CD4-positive, alpha-beta T cell (primary cell): ENCODE measurements around the gene ONECUT2. TPM values are rescaled to one million over a fixed set of nuclear protein-coding genes. Genes with fewer than 3 reads are reported as not detected.

Experiments used
- ATAC-seq: fragments of 200-7000 bp; cut with Tn5 transposase; one replicate; pipeline ENCODE4 v1.10.0; 2022; ENCODE audit warnings: mild to moderate bottlenecking; ENCODE audit not compliant: poor library complexity
- CTCF ChIA-PET: fragments of 350-600 bp; sonication (Branson Sonifier 250); formaldehyde crosslinking; loops from one replicate; lab custom pipeline; 2021; ENCODE audit warnings: antibody characterized with exemption, inconsistent platforms; lab: Charles Lee
- POLR2A ChIA-PET: fragments of 350-600 bp; sonication (Branson Sonifier 250); formaldehyde crosslinking; loops from one replicate; lab custom pipeline; 2021; ENCODE audit warnings: antibody characterized with exemption, inconsistent platforms; lab: Charles Lee
- DNase-seq, 14 experiments: peaks; one replicate each; pipeline ENCODE4 v3.0.0-alpha.2; 2013 to 2020; ENCODE audit warnings: mixed read lengths in 2 of 14
- H3K27ac ChIP-seq, 2 donors: one replicate each; pipeline versions ENCODE4 v1.5.1 to v1.7.0; 2013; ENCODE audit warnings: low read length in 2 of 2, low read depth in 1 of 2, mild to moderate bottlenecking in 1 of 2
- H3K27me3 ChIP-seq, 2 experiments: 1 replicate in 1 of 2; 2 replicates in 1 of 2; pipeline versions ENCODE4 v1.6.1 to v1.7.0; 2013; ENCODE audit warnings: low read length in 2 of 2, control low read depth in 1 of 2, mild to moderate bottlenecking in 1 of 2, moderate library complexity in 1 of 2; ENCODE audit not compliant: insufficient read depth in 2 of 2, control insufficient read depth in 1 of 2
- H3K36me3 ChIP-seq: one replicate; pipeline ENCODE4 v1.6.1; 2013; ENCODE audit warnings: low read length, control low read depth; ENCODE audit not compliant: insufficient read depth
- H3K4me1 ChIP-seq: one replicate; pipeline ENCODE4 v1.6.1; 2013; ENCODE audit warnings: low read length, control low read depth; ENCODE audit not compliant: insufficient read depth
- H3K4me3 ChIP-seq: one replicate; pipeline ENCODE4 v1.5.1; 2013; ENCODE audit warnings: mild to moderate bottlenecking, low read length, moderate library complexity
- H3K9me3 ChIP-seq, 2 experiments: 1 replicate in 1 of 2; 2 replicates in 1 of 2; pipeline versions ENCODE4 v1.6.1 to v1.7.0; 2013; ENCODE audit warnings: low read length in 2 of 2, mild to moderate bottlenecking in 2 of 2, control low read depth in 1 of 2, moderate library complexity in 1 of 2; ENCODE audit not compliant: control insufficient read depth in 1 of 2, insufficient read depth in 1 of 2
- H3K27ac Mint-ChIP-seq: one replicate; pipeline ENCODE4 v1.8.0; 2020; ENCODE audit warnings: mixed read lengths
- H3K27me3 Mint-ChIP-seq: one replicate; pipeline ENCODE4 v1.8.0; 2021; ENCODE audit warnings: mixed read lengths
- H3K36me3 Mint-ChIP-seq: one replicate; pipeline ENCODE4 v1.8.0; 2021; ENCODE audit warnings: low read depth, mixed read lengths
- H3K4me1 Mint-ChIP-seq: one replicate; pipeline ENCODE4 v1.8.0; 2021; ENCODE audit warnings: low read depth, mixed read lengths
- H3K4me3 Mint-ChIP-seq: one replicate; pipeline ENCODE4 v1.8.0; 2020; ENCODE audit warnings: mild to moderate bottlenecking, mixed read lengths
- H3K9me3 Mint-ChIP-seq: one replicate; pipeline ENCODE4 v1.8.0; 2020; ENCODE audit warnings: mixed read lengths
- intact Hi-C, 2 experiments: fragments of 100-400 bp; cut with DNase I in 1 of 2; cut with micrococcal nuclease in 1 of 2; formaldehyde crosslinking; loops; one replicate each; pipeline versions ENCODE4 v1.15.1 to v1.9.0; 2023 to 2025; cut with DNase I, micrococcal nuclease
- total RNA-seq, 174 experiments: library from RNA in 2 of 174; stranded (reverse) in 2 of 174; gene quantifications; one replicate each; pipeline ENCODE4 v1.2.3 and lab custom pipeline; 2021 to 2026
- TF ChIP-seq, protein P1 (sequence below): fragments of 200-600 bp; IDR thresholded peaks from one replicate; pipeline ENCODE4 v1.8.0; 2022; ENCODE audit warnings: antibody characterized with exemption, mild to moderate bottlenecking

ONECUT2 gene
- total RNA-seq, 2 experiments from 2014 or later: not detected

DNA sequence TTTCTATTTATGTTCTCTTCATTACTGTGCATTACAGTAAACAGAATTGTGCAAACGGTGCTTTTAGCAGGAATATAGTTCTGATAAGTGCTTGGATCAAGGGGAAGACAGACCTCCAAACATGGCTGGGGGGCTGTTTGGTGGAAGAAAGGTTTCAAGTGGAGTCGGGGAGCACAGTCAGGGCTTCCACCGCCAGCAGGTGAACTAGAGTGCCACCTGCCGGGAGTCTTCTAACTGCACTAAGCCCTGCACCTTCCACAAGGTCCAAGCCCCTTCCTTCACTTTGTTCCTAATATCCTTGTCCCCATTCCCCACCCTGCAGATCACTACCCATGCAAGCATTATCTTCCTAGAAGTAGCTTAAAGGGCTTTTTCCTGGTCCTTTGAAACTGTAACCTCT is 11.1 kb downstream of the ONECUT2 start:
- intact Hi-C loops: loop anchor here in 1 of 2 experiments (5.0 kb wide), 1 partner anchor 699 kb away; no protein-coding TSS in a partner anchor
- ATAC-seq (no peak), DNase-seq (no peak)
- peaks cover 92% of the 10 kb centered on the region for H3K27me3 Mint-ChIP-seq
- ChIA-PET POLR2A (no interaction called here), CTCF (no interaction called here)
- Histone ChIP-seq H3K27me3 (peaks cover 31 to 52% of the 10 kb centered on the region in 2 experiments), H3K4me3 (no peak overlapping the region), H3K9me3 (peaks cover 0 to 14% of the 10 kb centered on the region in 2 experiments), H3K36me3 (no peaks in the 10 kb centered on the region), H3K27ac (no peak overlapping the region), H3K4me1 (no peaks in the 10 kb centered on the region)
- H3K4me3 Mint-ChIP-seq: no peak overlapping the region
- H3K9me3 Mint-ChIP-seq: no peaks in the 10 kb centered on the region
- H3K27ac Mint-ChIP-seq: no peak overlapping the region
- no peaks in the 10 kb centered on the region for H3K36me3 Mint-ChIP-seq
- H3K4me1 Mint-ChIP-seq: no peaks in the 10 kb centered on the region
- TF ChIP-seq, protein P1, sequence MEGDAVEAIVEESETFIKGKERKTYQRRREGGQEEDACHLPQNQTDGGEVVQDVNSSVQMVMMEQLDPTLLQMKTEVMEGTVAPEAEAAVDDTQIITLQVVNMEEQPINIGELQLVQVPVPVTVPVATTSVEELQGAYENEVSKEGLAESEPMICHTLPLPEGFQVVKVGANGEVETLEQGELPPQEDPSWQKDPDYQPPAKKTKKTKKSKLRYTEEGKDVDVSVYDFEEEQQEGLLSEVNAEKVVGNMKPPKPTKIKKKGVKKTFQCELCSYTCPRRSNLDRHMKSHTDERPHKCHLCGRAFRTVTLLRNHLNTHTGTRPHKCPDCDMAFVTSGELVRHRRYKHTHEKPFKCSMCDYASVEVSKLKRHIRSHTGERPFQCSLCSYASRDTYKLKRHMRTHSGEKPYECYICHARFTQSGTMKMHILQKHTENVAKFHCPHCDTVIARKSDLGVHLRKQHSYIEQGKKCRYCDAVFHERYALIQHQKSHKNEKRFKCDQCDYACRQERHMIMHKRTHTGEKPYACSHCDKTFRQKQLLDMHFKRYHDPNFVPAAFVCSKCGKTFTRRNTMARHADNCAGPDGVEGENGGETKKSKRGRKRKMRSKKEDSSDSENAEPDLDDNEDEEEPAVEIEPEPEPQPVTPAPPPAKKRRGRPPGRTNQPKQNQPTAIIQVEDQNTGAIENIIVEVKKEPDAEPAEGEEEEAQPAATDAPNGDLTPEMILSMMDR: no peak

DNA sequence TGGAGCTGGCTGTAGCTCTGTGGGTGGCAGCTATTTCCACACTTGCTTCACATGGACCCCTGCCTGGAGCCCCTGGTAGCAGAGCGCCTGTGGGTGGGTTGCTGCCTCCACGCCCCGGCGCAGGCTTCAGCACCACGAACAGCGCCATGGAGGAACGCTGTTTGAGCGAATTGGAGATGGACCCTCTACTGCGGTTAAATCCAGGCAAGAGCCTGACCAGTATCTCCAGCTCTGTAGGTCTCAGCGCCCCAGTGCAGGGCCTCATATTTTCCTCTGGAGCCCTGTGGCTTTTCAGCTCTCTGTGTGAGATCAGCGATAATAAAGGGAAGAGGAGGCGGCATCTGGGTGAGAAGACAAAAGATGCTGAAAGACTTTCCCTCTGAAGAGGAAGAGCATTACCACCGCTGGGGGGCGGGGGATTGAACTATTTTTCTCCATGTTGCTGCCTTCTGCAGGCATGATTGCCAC is 12.0 kb downstream of the ONECUT2 start:
- no peak overlapping the region for H3K4me3 Mint-ChIP-seq
- peaks cover 93% of the 10 kb centered on the region for H3K27me3 Mint-ChIP-seq
- no peaks in the 10 kb centered on the region for H3K9me3 Mint-ChIP-seq
- intact Hi-C loops: loop anchor here in 1 of 2 experiments (5.0 kb wide), 1 partner anchor 700 kb away; no protein-coding TSS in a partner anchor
- ChIA-PET POLR2A (no interaction called here), CTCF (no interaction called here)
- H3K27me3 ChIP-seq: peaks cover 25 to 45% of the 10 kb centered on the region in 2 experiments
- DNase-seq (no peak), ATAC-seq (no peak)
- peaks cover 0 to 8% of the 10 kb centered on the region in 2 experiments for H3K9me3 ChIP-seq
- H3K4me3 ChIP-seq: no peak overlapping the region
- no peak overlapping the region for H3K27ac ChIP-seq
- no peak overlapping the region for H3K27ac Mint-ChIP-seq
- no peaks in the 10 kb centered on the region for H3K4me1 ChIP-seq
- H3K4me1 Mint-ChIP-seq: no peaks in the 10 kb centered on the region
- H3K36me3 Mint-ChIP-seq: no peaks in the 10 kb centered on the region
- no peaks in the 10 kb centered on the region for H3K36me3 ChIP-seq
- TF ChIP-seq, protein P1: no peak

DNA sequence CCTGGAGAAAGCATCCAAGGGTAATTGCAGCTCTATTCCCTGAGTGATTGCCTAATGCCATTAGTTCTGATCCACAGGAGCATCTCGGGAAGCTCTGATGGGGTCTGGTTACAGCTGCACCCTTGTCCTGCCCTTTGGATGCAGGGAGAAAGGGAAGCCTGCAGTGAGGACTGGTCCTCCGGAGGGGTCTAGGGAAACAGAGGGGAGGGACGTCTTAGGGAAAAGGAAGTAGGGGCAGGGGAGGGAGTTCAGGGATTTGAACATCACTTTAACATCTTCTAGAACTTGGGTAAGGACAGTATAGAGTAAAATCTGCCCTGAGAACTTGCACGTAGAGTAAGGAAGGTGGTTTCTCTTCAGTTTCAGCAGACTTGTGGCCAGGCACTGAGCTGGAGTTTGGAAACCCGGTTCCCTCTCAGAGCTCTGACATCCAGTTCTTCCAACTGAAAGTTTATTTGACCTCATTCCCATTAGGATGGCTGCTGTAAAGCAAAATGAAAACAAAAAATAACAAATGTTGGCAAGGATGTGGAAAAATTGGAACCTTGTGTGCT is 20.5 kb downstream of the ONECUT2 start:
- no peak overlapping the region for H3K27ac ChIP-seq
- ChIA-PET CTCF (no interaction called here), POLR2A (no interaction called here)
- intact Hi-C loops: no loop called here
- no peaks in the 10 kb centered on the region for H3K9me3 ChIP-seq
- peaks cover 2% of the 10 kb centered on the region for H3K9me3 Mint-ChIP-seq
- H3K27me3 ChIP-seq: peaks cover 0 to 9% of the 10 kb centered on the region in 2 experiments
- peaks cover 61% of the 10 kb centered on the region for H3K27me3 Mint-ChIP-seq
- no peaks in the 10 kb centered on the region for H3K4me1 ChIP-seq
- H3K4me1 Mint-ChIP-seq: no peaks in the 10 kb centered on the region
- no peaks in the 10 kb centered on the region for H3K36me3 Mint-ChIP-seq
- no peaks in the 10 kb centered on the region for H3K36me3 ChIP-seq
- DNase-seq (no peak), ATAC-seq (no peak)
- no peak overlapping the region for H3K4me3 ChIP-seq
- H3K27ac Mint-ChIP-seq: no peak overlapping the region
- H3K4me3 Mint-ChIP-seq: no peak overlapping the region
- TF ChIP-seq, protein P1: no peak
